GM12872 (cell line): ENCODE measurements around the gene SLC12A3.

Source experiments
- CTCF ChIP-seq: IDR thresholded peaks from 3 replicates; pipeline ENCODE4 v1.5.1; 2011; ENCODE audit warnings: low read depth, mild to moderate bottlenecking, low read length, moderate library complexity; ENCODE audit not compliant: insufficient read depth

The SLC12A3 gene

GRCh38 chr16:56910112-56910511 lies 45.1 kb downstream of the SLC12A3 start:
- TF ChIP-seq CTCF: no peak

GRCh38 chr16:56910654-56911539 lies 45.9 kb downstream of the SLC12A3 start:
- no peak for TF ChIP-seq CTCF

GRCh38 chr16:56911771-56912571 lies 47.0 kb downstream of the SLC12A3 start:
- no peak for TF ChIP-seq CTCF

- TF ChIP-seq CTCF: no peak
These were observed 48.0 kb downstream of the SLC12A3 start for GRCh38 chr16:56912746-56913708.

GRCh38 chr16:56914896-56915295 lies 49.9 kb downstream of the SLC12A3 start:
- TF ChIP-seq CTCF: no peak

- TF ChIP-seq CTCF: no peak
These were observed 50.5 kb downstream of the SLC12A3 start for GRCh38 chr16:56915336-56916119.
